SH-SY5Y (cell line): ENCODE data around the gene DNAJC2.

Experiments
- GATA2 ChIP-seq: IDR thresholded peaks from 2 replicates; pipeline ENCODE4 v1.6.1; 2011; ENCODE audit warnings: mild to moderate bottlenecking, low read depth, low read length
- GATA3 ChIP-seq: IDR thresholded peaks from 2 replicates; pipeline ENCODE4 v1.6.1; 2011; ENCODE audit warnings: low read depth, mild to moderate bottlenecking, low read length, moderate library complexity

The DNAJC2 gene, protein sequence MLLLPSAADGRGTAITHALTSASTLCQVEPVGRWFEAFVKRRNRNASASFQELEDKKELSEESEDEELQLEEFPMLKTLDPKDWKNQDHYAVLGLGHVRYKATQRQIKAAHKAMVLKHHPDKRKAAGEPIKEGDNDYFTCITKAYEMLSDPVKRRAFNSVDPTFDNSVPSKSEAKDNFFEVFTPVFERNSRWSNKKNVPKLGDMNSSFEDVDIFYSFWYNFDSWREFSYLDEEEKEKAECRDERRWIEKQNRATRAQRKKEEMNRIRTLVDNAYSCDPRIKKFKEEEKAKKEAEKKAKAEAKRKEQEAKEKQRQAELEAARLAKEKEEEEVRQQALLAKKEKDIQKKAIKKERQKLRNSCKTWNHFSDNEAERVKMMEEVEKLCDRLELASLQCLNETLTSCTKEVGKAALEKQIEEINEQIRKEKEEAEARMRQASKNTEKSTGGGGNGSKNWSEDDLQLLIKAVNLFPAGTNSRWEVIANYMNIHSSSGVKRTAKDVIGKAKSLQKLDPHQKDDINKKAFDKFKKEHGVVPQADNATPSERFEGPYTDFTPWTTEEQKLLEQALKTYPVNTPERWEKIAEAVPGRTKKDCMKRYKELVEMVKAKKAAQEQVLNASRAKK

GRCh38 chr7:103344453-103345149 lies at the start of gene DNAJC2:
TSS of gene DNAJC2 (minus strand) at chr7:103344767. CDS start at chr7:103344622, 145 bp downstream.
- TF ChIP-seq GATA3: no peak
- TF ChIP-seq GATA2: no peak

- TF ChIP-seq GATA2: no peak
- TF ChIP-seq GATA3: no peak
Observed at GRCh38 chr7:103391976-103392375, 47.4 kb upstream of the DNAJC2 start.

GRCh38 chr7:103391150-103391549 lies 46.6 kb upstream of the DNAJC2 start:
- TF ChIP-seq GATA3 (no peak), GATA2 (no peak)

- no peak for TF ChIP-seq GATA3
- no peak for TF ChIP-seq GATA2
Observed at GRCh38 chr7:103389263-103389662, 44.7 kb upstream of the DNAJC2 start.

GRCh38 chr7:103388469-103389140 lies 44.0 kb upstream of the DNAJC2 start:
- TF ChIP-seq GATA3 (no peak), GATA2 (no peak)

DNA sequence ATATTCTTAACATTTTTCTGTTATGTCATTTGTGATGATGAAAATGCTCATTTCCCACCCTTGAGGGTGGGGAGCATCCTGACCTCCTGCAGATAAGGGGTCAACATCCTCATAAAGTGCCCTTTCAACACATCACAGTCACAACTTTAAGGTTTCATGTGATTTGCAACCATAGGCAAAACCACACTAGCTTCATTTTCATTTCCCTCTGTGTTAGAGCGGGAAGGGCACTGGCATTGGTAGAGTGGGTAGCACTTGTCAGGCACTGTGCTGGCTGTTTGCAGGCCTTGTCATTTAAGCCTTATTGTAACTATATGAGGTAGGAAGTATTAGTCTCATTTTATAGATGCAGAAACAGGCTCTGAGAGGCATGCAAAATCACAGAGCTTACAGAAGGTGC lies 42.7 kb upstream of the DNAJC2 start:
- TF ChIP-seq GATA3 (no peak), GATA2 (no peak)

- no peak for TF ChIP-seq GATA3
- TF ChIP-seq GATA2: no peak
Observed at GRCh38 chr7:103382032-103382402, 37.5 kb upstream of the DNAJC2 start.

DNA sequence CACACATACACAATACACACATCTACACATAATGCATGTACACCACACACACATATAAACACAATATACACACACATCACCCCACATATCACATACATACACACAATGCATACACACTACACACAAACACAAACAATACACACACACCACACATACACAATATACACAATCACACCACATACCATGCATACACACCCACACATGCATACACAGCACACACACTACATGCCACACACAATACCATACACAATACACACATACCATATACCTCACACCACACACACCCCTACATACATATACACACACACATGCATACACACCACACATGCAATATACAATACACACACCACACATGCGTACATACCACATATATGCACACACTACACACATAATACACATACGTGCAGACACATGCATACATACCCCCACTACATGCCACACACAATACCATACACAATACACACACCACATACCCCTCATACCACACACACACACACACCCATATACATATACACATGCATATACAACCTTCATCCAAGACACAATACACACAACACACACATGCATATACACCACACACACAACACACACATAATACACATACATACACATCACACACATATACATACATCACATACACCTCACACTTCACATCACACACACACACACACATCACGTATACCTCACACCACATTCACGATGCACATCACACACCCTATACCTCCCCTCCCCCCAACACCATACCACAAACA lies 36.9 kb upstream of the DNAJC2 start:
- TF ChIP-seq GATA3: no peak
- no peak for TF ChIP-seq GATA2

- TF ChIP-seq GATA2 (no peak), GATA3 (no peak)
Observed at GRCh38 chr7:103380395-103381191, 36.0 kb upstream of the DNAJC2 start.

DNA sequence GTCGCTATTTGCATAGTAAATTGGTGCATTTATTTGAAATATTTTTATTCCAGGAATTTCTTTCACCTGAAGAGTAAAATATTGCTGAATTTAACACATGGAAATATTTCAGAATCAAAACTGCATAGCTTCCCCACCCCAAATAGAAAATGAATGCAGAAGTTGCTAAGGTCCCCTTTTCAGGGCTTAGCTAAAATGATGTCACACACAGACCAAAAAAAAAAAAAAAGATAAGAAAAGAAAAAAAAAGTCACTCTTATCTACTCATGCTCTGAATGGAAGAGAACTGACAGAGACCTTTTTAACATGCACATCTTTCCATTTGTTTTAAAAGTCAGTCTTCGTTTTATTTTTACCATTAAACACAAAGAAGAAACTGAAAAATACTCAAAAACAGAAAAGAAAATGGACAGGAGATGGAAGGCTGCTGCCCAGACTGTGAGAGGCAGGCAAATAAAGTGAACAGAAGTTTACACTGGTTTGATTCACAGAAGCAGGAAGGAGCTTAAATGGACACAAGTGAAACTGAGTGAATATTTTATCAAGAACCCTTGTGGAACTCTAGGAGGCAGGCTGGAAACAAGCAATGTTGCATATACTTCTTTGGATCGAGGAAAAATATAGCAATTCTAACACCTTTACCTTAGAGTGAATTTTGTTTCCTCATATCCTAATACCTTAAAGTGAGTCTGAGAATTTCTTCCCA lies 34.9 kb upstream of the DNAJC2 start:
- TF ChIP-seq GATA3 (no peak), GATA2 (no peak)

DNA sequence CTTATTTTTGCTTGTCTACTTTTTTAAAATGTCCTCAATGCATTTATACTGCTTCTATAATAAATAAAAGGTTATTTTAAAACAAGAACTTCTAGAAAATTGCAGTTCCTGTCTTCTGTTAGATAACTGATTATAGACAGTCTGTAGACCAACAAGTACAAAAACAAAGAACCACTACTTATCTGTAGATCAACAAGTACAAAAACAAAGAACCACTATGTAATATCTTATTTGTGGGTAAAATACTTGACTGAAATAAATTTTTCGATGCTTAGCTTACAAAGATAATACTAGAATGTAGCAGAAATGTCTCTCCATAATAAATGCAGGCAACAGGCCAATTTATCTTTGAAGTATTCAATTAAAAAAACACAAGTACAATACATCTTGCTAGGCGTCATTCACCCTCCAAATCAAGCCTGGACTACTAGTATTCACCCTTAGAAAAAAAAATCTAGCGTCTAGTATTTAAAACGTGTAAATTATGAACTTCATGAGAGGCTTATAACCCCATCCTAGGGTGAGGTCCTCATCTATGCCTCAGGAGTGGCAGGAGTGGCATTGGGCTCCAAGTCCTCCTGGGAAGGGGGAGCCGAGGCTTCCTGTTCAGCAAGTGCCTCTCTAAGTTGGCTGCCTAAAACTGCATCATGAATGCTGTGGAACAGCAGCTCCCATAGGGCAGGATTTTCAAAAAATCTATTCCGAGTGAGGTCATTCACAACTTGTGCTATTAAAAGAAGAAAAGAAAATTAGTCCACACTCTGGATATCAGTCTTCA lies 29.5 kb upstream of the DNAJC2 start:
- no peak for TF ChIP-seq GATA3
- TF ChIP-seq GATA2: no peak
